ENCODE measurements around the gene ATAD3A.

ATAD3A gene

GRCh38 chr1:1540818-1541628 is 29.1 kb downstream of the ATAD3A start:
- DNase-seq (ENCODE audit: low read depth), result no peak
- TF ChIP-seq CTCF (conservative IDR thresholded peaks at IDR 0.05; ENCODE audit: low read depth, low read length), result no peak
- peak overlapping the region; percentile 55 for H3K4me3 ChIP-seq (ENCODE audit: low read length)

GRCh38 chr1:1541956-1542765 is 30.2 kb downstream of the ATAD3A start:
- no peak for DNase-seq (ENCODE audit: low read depth)
- TF ChIP-seq CTCF (conservative IDR thresholded peaks at IDR 0.05; ENCODE audit: low read depth, low read length), result no peak
- no peak overlapping the region for H3K4me3 ChIP-seq (ENCODE audit: low read length)

GRCh38 chr1:1542766-1543705 is 31.1 kb downstream of the ATAD3A start:
- no peak overlapping the region for H3K4me3 ChIP-seq (ENCODE audit: low read length)
- no peak for TF ChIP-seq CTCF (conservative IDR thresholded peaks at IDR 0.05; ENCODE audit: low read depth, low read length)
- DNase-seq (ENCODE audit: low read depth), result no peak

GRCh38 chr1:1543706-1544099 is 31.7 kb downstream of the ATAD3A start:
- DNase-seq (ENCODE audit: low read depth), result no peak
- TF ChIP-seq CTCF (conservative IDR thresholded peaks at IDR 0.05; ENCODE audit: low read depth, low read length), result no peak
- no peak overlapping the region for H3K4me3 ChIP-seq (ENCODE audit: low read length)

- DNase-seq (ENCODE audit: low read depth), result no peak
- H3K4me3 ChIP-seq (ENCODE audit: low read length), result no peak overlapping the region
- TF ChIP-seq CTCF (conservative IDR thresholded peaks at IDR 0.05; ENCODE audit: low read depth, low read length), result no peak
These were observed 32.6 kb downstream of the ATAD3A start for GRCh38 chr1:1544544-1544943.

GRCh38 chr1:1545946-1546737 is 34.2 kb downstream of the ATAD3A start:
- DNase-seq (ENCODE audit: low read depth), result no peak
- TF ChIP-seq CTCF (conservative IDR thresholded peaks at IDR 0.05; ENCODE audit: low read depth, low read length), result no peak
- H3K4me3 ChIP-seq (ENCODE audit: low read length), result no peak overlapping the region
